ENCODE data around the gene AADAC.
"Not testable (repeated sequence)": the region's sequence is repeated elsewhere in the genome, so short reads cannot be mapped to it uniquely, and the experiment has no call there.

The AADAC gene

GRCh38 chr3:151845306-151845905, 31.5 kb downstream of the AADAC start:
- no peak for TF ChIP-seq CTCF (IDR thresholded peaks at IDR 0.05; ENCODE audit: low read depth, low read length, missing control alignments)
- H3K4me3 ChIP-seq (ENCODE audit: low read depth, low read length): no peak overlapping the region
- no peak for DNase-seq (ENCODE audit: low read depth)

- not testable (repeated sequence) for H3K4me3 ChIP-seq (ENCODE audit: low read depth, low read length); DNase-seq (ENCODE audit: low read depth)
Observed at GRCh38 chr3:151850065-151850464, 36.1 kb downstream of the AADAC start.

GRCh38 chr3:151852074-151852811, 38.3 kb downstream of the AADAC start:
- no peak for TF ChIP-seq CTCF (IDR thresholded peaks at IDR 0.05; ENCODE audit: low read depth, low read length, missing control alignments)
- no peak overlapping the region for H3K4me3 ChIP-seq (ENCODE audit: low read depth, low read length)
- no peak for DNase-seq (ENCODE audit: low read depth)

GRCh38 chr3:151856118-151856517, 42.2 kb downstream of the AADAC start:
- no peak for DNase-seq (ENCODE audit: low read depth)
- no peak for TF ChIP-seq CTCF (IDR thresholded peaks at IDR 0.05; ENCODE audit: low read depth, low read length, missing control alignments)
- no peak overlapping the region for H3K4me3 ChIP-seq (ENCODE audit: low read depth, low read length)

GRCh38 chr3:151856641-151857040, 42.7 kb downstream of the AADAC start:
- DNase-seq (ENCODE audit: low read depth): no peak
- no peak overlapping the region for H3K4me3 ChIP-seq (ENCODE audit: low read depth, low read length)
- no peak for TF ChIP-seq CTCF (IDR thresholded peaks at IDR 0.05; ENCODE audit: low read depth, low read length, missing control alignments)

- H3K4me3 ChIP-seq (ENCODE audit: low read depth, low read length): no peak overlapping the region
- TF ChIP-seq CTCF (IDR thresholded peaks at IDR 0.05; ENCODE audit: low read depth, low read length, missing control alignments): no peak
- no peak for DNase-seq (ENCODE audit: low read depth)
Observed at GRCh38 chr3:151859233-151859673, 45.3 kb downstream of the AADAC start.

- DNase-seq (ENCODE audit: low read depth): no peak
- no peak overlapping the region for H3K4me3 ChIP-seq (ENCODE audit: low read depth, low read length)
Observed at GRCh38 chr3:151859905-151860304, 46.0 kb downstream of the AADAC start.

More at GRCh38 chr3:151859905-151860304, 46.0 kb downstream of the AADAC start:
- no peak for TF ChIP-seq CTCF (IDR thresholded peaks at IDR 0.05; ENCODE audit: low read depth, low read length, missing control alignments)
